ENCODE data around the gene OPRM1.

OPRM1 gene

DNA sequence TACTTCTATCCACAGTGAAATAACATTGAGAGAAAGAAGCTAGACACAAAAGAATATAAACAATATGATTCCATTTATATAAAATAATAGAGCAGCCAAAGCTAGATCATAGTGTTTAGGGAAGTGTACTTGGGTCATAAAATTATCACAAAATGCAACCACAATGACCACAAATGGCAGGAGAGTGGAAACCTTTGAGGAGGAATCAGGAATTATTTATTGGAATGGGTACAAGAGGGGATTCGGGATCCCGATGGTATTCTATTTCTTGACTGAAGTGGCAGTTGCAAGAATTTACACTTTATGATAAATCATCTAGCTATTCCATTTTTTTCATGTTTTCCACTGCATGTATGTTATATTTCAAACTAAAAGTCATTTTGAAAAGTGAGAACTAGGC lies 241.5 kb downstream of the OPRM1 start:
- H3K27ac ChIP-seq: no peak overlapping the region
- TF ChIP-seq, protein P1, sequence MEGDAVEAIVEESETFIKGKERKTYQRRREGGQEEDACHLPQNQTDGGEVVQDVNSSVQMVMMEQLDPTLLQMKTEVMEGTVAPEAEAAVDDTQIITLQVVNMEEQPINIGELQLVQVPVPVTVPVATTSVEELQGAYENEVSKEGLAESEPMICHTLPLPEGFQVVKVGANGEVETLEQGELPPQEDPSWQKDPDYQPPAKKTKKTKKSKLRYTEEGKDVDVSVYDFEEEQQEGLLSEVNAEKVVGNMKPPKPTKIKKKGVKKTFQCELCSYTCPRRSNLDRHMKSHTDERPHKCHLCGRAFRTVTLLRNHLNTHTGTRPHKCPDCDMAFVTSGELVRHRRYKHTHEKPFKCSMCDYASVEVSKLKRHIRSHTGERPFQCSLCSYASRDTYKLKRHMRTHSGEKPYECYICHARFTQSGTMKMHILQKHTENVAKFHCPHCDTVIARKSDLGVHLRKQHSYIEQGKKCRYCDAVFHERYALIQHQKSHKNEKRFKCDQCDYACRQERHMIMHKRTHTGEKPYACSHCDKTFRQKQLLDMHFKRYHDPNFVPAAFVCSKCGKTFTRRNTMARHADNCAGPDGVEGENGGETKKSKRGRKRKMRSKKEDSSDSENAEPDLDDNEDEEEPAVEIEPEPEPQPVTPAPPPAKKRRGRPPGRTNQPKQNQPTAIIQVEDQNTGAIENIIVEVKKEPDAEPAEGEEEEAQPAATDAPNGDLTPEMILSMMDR (conservative IDR thresholded peaks at IDR 0.05): no peak
- no peak for TF ChIP-seq ZFX (IDR thresholded peaks at IDR 0.05)

DNA sequence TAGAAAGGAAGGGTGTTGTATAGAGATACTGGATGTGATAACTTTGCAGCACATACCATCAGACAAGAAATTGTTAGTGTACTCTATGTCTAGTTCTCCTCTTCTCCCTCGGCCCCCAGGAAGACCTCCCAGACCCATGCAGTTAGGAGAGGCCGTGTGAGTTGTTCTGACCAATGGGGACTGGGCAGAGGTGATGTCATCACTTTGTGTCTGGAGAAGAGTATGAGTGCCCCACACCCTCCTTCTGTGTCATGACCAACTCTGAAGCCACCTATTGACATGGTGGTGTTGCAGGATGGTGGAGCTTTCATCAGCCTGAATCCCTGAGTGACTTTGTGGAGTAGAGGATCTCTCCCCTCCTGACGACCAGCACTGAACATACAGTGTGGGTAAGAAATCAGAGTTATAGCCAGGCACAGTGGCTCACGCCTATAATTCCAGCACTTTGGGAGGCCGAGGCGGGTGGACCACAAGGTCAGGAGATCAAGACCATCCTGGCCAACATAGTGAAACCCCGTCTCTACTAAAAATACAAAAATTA lies 245.3 kb downstream of the OPRM1 start:
- TF ChIP-seq ZFX (IDR thresholded peaks at IDR 0.05): no peak
- TF ChIP-seq, protein P1 (conservative IDR thresholded peaks at IDR 0.05): no peak
- H3K27ac ChIP-seq: no peak overlapping the region

DNA sequence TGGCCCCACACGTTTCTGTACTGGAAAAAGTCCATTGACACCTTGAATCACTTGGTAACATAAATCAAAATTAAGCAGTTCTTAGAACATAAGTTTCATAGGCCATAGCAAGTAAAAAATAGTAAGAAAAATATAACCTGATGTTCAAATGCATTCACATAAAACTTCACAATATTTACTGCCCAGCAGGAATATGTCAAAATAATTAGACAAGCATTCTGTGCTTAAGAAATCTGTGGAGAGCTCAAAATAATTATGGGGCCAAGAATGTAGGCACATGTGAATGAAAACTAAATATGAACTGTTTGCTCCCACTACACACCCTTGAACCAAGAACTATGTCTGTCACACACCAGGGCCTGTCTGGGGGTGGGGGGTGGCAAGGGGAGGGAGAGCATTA lies 246.8 kb downstream of the OPRM1 start:
- no peak overlapping the region for H3K27ac ChIP-seq
- TF ChIP-seq, protein P1 (conservative IDR thresholded peaks at IDR 0.05): no peak
- TF ChIP-seq ZFX (IDR thresholded peaks at IDR 0.05): no peak

DNA sequence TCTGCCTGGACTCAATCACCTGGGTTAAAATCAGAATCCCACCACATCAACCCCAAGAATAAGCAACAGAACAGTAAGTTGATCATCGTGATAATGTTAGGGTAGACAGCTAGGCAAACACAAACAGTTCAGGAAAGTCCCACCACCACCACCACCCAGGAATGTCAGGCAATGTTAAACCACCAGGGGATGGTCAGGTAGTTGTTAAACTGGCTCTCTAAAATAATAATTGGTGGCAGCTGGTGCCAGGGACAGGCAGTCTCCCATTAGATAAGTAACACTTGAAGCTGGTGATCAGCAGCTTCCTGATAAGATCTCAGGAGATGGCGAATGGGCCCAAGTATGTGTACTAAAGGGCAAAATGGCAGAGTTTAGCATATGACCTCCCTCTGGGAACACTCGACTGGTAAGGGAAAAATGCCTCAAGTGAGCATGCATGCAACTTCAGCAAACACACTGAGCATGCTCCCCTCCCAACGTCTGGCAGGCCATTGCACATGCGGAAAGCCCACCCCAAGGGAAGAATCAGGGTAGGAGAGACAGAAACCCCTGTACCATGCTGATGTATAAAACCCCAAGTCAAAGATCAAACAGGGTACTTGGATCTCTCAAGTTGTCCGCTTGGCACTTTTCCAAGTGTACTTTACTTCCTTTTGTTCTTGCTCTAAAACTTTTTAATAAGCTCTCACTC lies 250.9 kb downstream of the OPRM1 start:
- no peak for TF ChIP-seq ZFX (IDR thresholded peaks at IDR 0.05)
- TF ChIP-seq, protein P1 (conservative IDR thresholded peaks at IDR 0.05): 0 out of 2 replicates have a peak, but pooled peaks have one; percentile 5
- H3K27ac ChIP-seq: no peak overlapping the region

DNA sequence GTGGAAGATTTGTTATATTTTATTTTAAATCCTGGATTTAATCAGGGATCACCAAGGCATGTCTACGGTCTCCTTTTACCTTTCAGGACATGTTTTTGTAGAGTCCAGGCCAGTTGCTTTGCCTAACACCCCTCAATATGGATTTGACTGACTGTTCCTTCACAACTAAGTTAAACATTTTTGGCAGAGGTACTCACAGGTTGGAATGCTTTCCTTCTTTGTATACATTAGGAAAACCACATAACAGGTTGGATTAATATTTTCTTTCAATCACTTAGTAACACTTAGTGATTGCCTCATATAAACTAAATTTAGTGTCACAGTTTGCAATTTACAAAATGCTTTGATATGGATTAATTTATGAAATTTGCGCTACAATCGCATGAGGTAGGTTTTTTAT lies 253.0 kb downstream of the OPRM1 start:
- H3K27ac ChIP-seq: no peak overlapping the region
- no peak for TF ChIP-seq ZFX (IDR thresholded peaks at IDR 0.05)
- TF ChIP-seq, protein P1 (conservative IDR thresholded peaks at IDR 0.05): no peak

DNA sequence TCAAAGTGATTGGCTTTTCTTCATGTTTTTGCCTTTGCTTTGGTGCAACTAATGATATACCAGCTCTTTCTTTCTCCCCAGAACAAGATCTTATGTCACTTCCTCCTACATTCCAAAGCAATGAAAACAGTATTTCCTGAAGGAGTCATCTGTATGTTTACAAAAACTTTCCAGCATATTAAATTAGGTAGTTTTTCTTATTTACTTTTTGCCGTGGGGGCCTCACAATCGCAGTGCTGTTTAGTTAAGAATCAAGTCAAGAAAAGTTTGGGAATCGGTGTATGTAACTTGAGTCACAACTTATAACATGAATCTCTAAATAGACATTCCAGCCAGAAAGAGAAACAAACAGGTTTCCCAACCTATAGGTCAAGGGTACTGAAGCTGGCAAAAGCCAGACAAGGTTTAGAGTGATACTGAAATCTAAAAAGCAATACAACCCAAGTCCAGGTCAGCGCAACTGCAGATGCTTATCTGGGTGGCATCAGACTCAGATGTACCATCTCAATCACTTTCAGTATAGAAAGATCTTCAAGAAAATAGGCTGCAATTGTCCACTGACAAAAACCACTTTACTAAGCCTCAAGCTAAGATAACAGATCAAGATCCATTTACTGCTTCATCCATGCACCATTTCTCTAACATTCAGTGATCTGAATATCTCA lies 253.9 kb downstream of the OPRM1 start:
- TF ChIP-seq ZFX (IDR thresholded peaks at IDR 0.05): no peak
- TF ChIP-seq, protein P1 (conservative IDR thresholded peaks at IDR 0.05): no peak
- H3K27ac ChIP-seq: no peak overlapping the region

DNA sequence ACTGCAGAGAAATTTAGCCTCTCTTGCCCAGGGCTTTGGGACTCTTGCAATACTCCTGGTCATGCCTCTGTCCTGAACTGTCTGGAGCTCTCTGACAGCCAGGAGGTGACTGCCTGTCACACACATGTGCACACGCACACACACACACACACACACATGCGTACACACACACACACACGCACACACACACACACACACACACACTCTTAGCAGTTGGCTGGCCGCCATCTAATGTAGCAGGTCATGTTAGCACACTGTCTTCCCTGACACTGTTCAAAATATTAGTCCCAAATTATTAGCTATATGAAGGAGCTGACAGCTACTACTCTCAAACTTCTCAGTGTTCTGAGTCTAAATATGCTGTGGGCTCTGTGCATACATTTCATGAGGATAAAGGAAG lies 256.7 kb downstream of the OPRM1 start:
- TF ChIP-seq, protein P1 (conservative IDR thresholded peaks at IDR 0.05): no peak
- TF ChIP-seq ZFX (IDR thresholded peaks at IDR 0.05): no peak
- H3K27ac ChIP-seq: no peak overlapping the region
